Measurements from ENCODE around the gene TRAPPC2.

DNA sequence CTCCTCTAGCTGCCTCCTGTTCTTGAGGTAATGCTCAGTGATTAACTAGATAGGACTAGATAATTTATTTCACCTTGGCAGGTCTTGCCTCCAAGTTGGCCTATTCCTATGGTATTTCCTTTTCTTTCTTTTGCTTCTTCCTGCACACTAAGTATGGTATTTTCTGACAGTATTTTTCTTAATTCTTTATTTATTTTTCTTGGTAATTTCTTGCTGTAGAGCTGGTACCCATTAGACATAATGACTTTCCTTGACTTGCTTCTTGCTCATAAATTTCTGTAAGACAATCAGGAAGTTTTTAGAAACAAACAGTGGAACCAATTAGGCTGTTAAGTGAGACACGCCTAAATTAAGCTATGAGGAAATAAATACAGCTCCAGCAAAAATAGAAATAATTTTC, 36.0 kb downstream of the TRAPPC2 start:
- TF ChIP-seq, protein P1, sequence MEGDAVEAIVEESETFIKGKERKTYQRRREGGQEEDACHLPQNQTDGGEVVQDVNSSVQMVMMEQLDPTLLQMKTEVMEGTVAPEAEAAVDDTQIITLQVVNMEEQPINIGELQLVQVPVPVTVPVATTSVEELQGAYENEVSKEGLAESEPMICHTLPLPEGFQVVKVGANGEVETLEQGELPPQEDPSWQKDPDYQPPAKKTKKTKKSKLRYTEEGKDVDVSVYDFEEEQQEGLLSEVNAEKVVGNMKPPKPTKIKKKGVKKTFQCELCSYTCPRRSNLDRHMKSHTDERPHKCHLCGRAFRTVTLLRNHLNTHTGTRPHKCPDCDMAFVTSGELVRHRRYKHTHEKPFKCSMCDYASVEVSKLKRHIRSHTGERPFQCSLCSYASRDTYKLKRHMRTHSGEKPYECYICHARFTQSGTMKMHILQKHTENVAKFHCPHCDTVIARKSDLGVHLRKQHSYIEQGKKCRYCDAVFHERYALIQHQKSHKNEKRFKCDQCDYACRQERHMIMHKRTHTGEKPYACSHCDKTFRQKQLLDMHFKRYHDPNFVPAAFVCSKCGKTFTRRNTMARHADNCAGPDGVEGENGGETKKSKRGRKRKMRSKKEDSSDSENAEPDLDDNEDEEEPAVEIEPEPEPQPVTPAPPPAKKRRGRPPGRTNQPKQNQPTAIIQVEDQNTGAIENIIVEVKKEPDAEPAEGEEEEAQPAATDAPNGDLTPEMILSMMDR (IDR thresholded peaks at IDR 0.05), result no peak
- TF ChIP-seq POLR2A (IDR thresholded peaks at IDR 0.05), result no peak

All from testis (tissue), 2 donors.